Measurements from ENCODE around the gene IGFBP6.
"Not testable (repeated sequence)": the region's sequence is repeated elsewhere in the genome, so short reads cannot be mapped to it uniquely, and the experiment has no call there.

IGFBP6 gene

GRCh38 chr12:53094394-53094787 lies 3.1 kb upstream of the IGFBP6 start:
- in situ Hi-C loops (cut with MboI; ENCODE audit: low sequenced_read_pairs): no loop called here

- in situ Hi-C loops (cut with MboI; ENCODE audit: low sequenced_read_pairs): not testable (repeated sequence)
These were observed 2.5 kb upstream of the IGFBP6 start for GRCh38 chr12:53094796-53095595.

- in situ Hi-C loops (cut with MboI; ENCODE audit: low sequenced_read_pairs): not testable (repeated sequence)
These were observed 1.9 kb upstream of the IGFBP6 start for GRCh38 chr12:53095596-53095895.

GRCh38 chr12:53096089-53096741 lies 1.3 kb upstream of the IGFBP6 start:
- in situ Hi-C loops (cut with MboI; ENCODE audit: low sequenced_read_pairs): no loop called here

GRCh38 chr12:53096759-53097158 lies 708 bp upstream of the IGFBP6 start:
- in situ Hi-C loops (cut with MboI; ENCODE audit: low sequenced_read_pairs): no loop called here

- in situ Hi-C loops (cut with MboI; ENCODE audit: low sequenced_read_pairs): no loop called here
These were observed 282 bp upstream of the IGFBP6 start for GRCh38 chr12:53097207-53097563.

- in situ Hi-C loops (cut with MboI; ENCODE audit: low sequenced_read_pairs): no loop called here
These were observed 1.0 kb downstream of the IGFBP6 start for GRCh38 chr12:53098354-53098981.

GRCh38 chr12:53099071-53099882 lies 1.8 kb downstream of the IGFBP6 start:
- in situ Hi-C loops (cut with MboI; ENCODE audit: low sequenced_read_pairs): no loop called here

- in situ Hi-C loops (cut with MboI; ENCODE audit: low sequenced_read_pairs): no loop called here
These were observed 3.1 kb downstream of the IGFBP6 start for GRCh38 chr12:53100466-53101151.

GRCh38 chr12:53101266-53101665 lies 3.8 kb downstream of the IGFBP6 start:
- in situ Hi-C loops (cut with MboI; ENCODE audit: low sequenced_read_pairs): no loop called here

- in situ Hi-C loops (cut with MboI; ENCODE audit: low sequenced_read_pairs): no loop called here
These were observed 4.7 kb downstream of the IGFBP6 start for GRCh38 chr12:53101931-53102781.

GRCh38 chr12:53102883-53103807 lies 5.7 kb downstream of the IGFBP6 start, which contains the start of gene SOAT2:
TSS of gene SOAT2 (plus strand) at chr12:53103486. CDS start at chr12:53103578, 92 bp downstream.
- in situ Hi-C loops (cut with MboI; ENCODE audit: low sequenced_read_pairs): no loop called here

- in situ Hi-C loops (cut with MboI; ENCODE audit: low sequenced_read_pairs): no loop called here
These were observed 6.4 kb downstream of the IGFBP6 start for GRCh38 chr12:53103860-53104305.

GRCh38 chr12:53105256-53105655 lies 7.8 kb downstream of the IGFBP6 start:
- in situ Hi-C loops (cut with MboI; ENCODE audit: low sequenced_read_pairs): no loop called here

GRCh38 chr12:53105712-53106439 lies 8.4 kb downstream of the IGFBP6 start:
- in situ Hi-C loops (cut with MboI; ENCODE audit: low sequenced_read_pairs): no loop called here

GRCh38 chr12:53107122-53107521 lies 9.7 kb downstream of the IGFBP6 start:
- in situ Hi-C loops (cut with MboI; ENCODE audit: low sequenced_read_pairs): no loop called here

- in situ Hi-C loops (cut with MboI; ENCODE audit: low sequenced_read_pairs): not testable (repeated sequence)
These were observed 15.0 kb downstream of the IGFBP6 start for GRCh38 chr12:53112431-53112830.

- in situ Hi-C loops (cut with MboI; ENCODE audit: low sequenced_read_pairs): no loop called here
These were observed 15.8 kb downstream of the IGFBP6 start for GRCh38 chr12:53113136-53113705.

All from HL-60/S4 (cell line).